ENCODE measurements around the gene EPAS1.

Gene EPAS1

GRCh38 chr2:46296840-46297545 is at the start of gene EPAS1:
Gene EPAS1 (plus strand): TSS chr2:46297407. CDS start chr2:46297912, 505 bp downstream.
- peak; percentile 46 to 60 (median 55) for DNase-seq (ENCODE audit: low read depth in 3 of 3, low spot score in 1 of 3)

- DNase-seq (ENCODE audit: low read depth in 3 of 3, low spot score in 1 of 3): no peak
Measured at GRCh38 chr2:46248171-46248570, 49.0 kb upstream of the EPAS1 start.

GRCh38 chr2:46249654-46250053 is 47.6 kb upstream of the EPAS1 start:
- no peak for DNase-seq (ENCODE audit: low read depth in 3 of 3, low spot score in 1 of 3)

- no peak for DNase-seq (ENCODE audit: low read depth in 3 of 3, low spot score in 1 of 3)
Measured at GRCh38 chr2:46252891-46253659, 44.1 kb upstream of the EPAS1 start.

- DNase-seq (ENCODE audit: low read depth in 3 of 3, low spot score in 1 of 3): no peak
Measured at GRCh38 chr2:46254474-46254873, 42.7 kb upstream of the EPAS1 start.

GRCh38 chr2:46256563-46257142 is 40.6 kb upstream of the EPAS1 start:
- no peak for DNase-seq (ENCODE audit: low read depth in 3 of 3, low spot score in 1 of 3)

GRCh38 chr2:46257476-46257875 is 39.7 kb upstream of the EPAS1 start:
- no peak for DNase-seq (ENCODE audit: low read depth in 3 of 3, low spot score in 1 of 3)

- DNase-seq (ENCODE audit: low read depth in 3 of 3, low spot score in 1 of 3): no peak
Measured at GRCh38 chr2:46257980-46258379, 39.2 kb upstream of the EPAS1 start.

GRCh38 chr2:46258937-46259776 is 38.0 kb upstream of the EPAS1 start:
- no peak for DNase-seq (ENCODE audit: low read depth in 3 of 3, low spot score in 1 of 3)

GRCh38 chr2:46259777-46260168 is 37.4 kb upstream of the EPAS1 start:
- DNase-seq (ENCODE audit: low read depth in 3 of 3, low spot score in 1 of 3): no peak

GRCh38 chr2:46260305-46260704 is 36.9 kb upstream of the EPAS1 start:
- no peak for DNase-seq (ENCODE audit: low read depth in 3 of 3, low spot score in 1 of 3)

GRCh38 chr2:46262248-46262938 is 34.8 kb upstream of the EPAS1 start:
- DNase-seq (ENCODE audit: low read depth in 3 of 3, low spot score in 1 of 3): no peak

GRCh38 chr2:46263347-46263746 is 33.9 kb upstream of the EPAS1 start:
- no peak for DNase-seq (ENCODE audit: low read depth in 3 of 3, low spot score in 1 of 3)

GRCh38 chr2:46264447-46264846 is 32.8 kb upstream of the EPAS1 start:
- no peak for DNase-seq (ENCODE audit: low read depth in 3 of 3, low spot score in 1 of 3)

- no peak for DNase-seq (ENCODE audit: low read depth in 3 of 3, low spot score in 1 of 3)
Measured at GRCh38 chr2:46266134-46266533, 31.1 kb upstream of the EPAS1 start.

- no peak for DNase-seq (ENCODE audit: low read depth in 3 of 3, low spot score in 1 of 3)
Measured at GRCh38 chr2:46267616-46268015, 29.6 kb upstream of the EPAS1 start.

GRCh38 chr2:46268196-46268595 is 29.0 kb upstream of the EPAS1 start:
- DNase-seq (ENCODE audit: low read depth in 3 of 3, low spot score in 1 of 3): no peak

- no peak for DNase-seq (ENCODE audit: low read depth in 3 of 3, low spot score in 1 of 3)
Measured at GRCh38 chr2:46269001-46269400, 28.2 kb upstream of the EPAS1 start.

GRCh38 chr2:46269544-46270273 is 27.5 kb upstream of the EPAS1 start:
- no peak for DNase-seq (ENCODE audit: low read depth in 3 of 3, low spot score in 1 of 3)

- DNase-seq (ENCODE audit: low read depth in 3 of 3, low spot score in 1 of 3): no peak
Measured at GRCh38 chr2:46270384-46270783, 26.8 kb upstream of the EPAS1 start.

Measured in stimulated activated CD4-positive, alpha-beta T cell treated with anti-CD3 and anti-CD28 coated beads, TNF-alpha, amount 100 ng/mL, for 1 hour (primary cell).